ENCODE data around the gene ZNF516. TPM values are rescaled to one million over a fixed set of nuclear protein-coding genes. Genes with fewer than 3 reads are reported as not detected.

ZNF516 gene
- total and polyA plus RNA-seq, 2 of the 13 experiments (the other 11 are each of a cell fraction or from before 2014, with no cell fraction given) = 16.6 to 18.7 TPM

DNA sequence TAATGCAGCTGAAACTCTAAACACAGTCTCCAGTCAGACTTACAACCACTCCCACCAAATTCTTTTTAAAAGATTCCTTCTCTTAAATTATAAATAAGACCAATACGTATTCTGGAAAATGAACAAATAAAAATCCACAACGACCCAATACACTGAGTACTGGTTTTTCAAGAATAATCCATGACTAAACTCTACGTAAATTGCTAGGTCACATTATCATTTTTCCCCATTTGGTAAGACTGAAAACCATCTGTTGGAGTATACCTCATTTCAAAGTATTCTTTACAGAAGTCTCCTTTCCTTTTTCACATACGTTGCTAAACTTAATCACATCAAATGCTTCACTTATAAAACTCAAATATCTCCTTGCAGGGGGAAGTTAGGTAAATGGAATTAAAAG, 6.0 kb downstream of the ZNF516 start:
- 85% methylated on average over 4 of the region's 4 CpGs for WGBS (ENCODE audit: low lambda C conversion rate)
- POLR2A ChIA-PET = no interaction called here
- TF ChIP-seq KMT2B (CRISPR knock-in tag; IDR thresholded peaks at IDR 0.05) (no peak), MXI1 (IDR thresholded peaks at IDR 0.05; ENCODE audit: borderline replicate concordance, low read depth, low read length) (no peak), NPAS2 (CRISPR knock-in tag; IDR thresholded peaks at IDR 0.05; ENCODE audit: borderline replicate concordance) (no peak), ERF (CRISPR knock-in tag; IDR thresholded peaks at IDR 0.05) (no peak), SRSF1 (optimal IDR thresholded peaks at IDR 0.05; ENCODE audit: low read depth, low read length) (no peak), MIER3 (CRISPR knock-in tag; IDR thresholded peaks at IDR 0.05; ENCODE audit: borderline replicate concordance) (no peak), SALL2 (CRISPR knock-in tag; IDR thresholded peaks at IDR 0.05) (no peak), RBAK (CRISPR knock-in tag; IDR thresholded peaks at IDR 0.05) (no peak), CENPX (CRISPR knock-in tag; IDR thresholded peaks at IDR 0.05) (no peak)
- TF ChIP-seq, protein P1, sequence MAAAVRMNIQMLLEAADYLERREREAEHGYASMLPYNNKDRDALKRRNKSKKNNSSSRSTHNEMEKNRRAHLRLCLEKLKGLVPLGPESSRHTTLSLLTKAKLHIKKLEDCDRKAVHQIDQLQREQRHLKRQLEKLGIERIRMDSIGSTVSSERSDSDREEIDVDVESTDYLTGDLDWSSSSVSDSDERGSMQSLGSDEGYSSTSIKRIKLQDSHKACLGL (CRISPR knock-in tag; IDR thresholded peaks at IDR 0.05) = no peak
- TF ChIP-seq, protein P2, sequence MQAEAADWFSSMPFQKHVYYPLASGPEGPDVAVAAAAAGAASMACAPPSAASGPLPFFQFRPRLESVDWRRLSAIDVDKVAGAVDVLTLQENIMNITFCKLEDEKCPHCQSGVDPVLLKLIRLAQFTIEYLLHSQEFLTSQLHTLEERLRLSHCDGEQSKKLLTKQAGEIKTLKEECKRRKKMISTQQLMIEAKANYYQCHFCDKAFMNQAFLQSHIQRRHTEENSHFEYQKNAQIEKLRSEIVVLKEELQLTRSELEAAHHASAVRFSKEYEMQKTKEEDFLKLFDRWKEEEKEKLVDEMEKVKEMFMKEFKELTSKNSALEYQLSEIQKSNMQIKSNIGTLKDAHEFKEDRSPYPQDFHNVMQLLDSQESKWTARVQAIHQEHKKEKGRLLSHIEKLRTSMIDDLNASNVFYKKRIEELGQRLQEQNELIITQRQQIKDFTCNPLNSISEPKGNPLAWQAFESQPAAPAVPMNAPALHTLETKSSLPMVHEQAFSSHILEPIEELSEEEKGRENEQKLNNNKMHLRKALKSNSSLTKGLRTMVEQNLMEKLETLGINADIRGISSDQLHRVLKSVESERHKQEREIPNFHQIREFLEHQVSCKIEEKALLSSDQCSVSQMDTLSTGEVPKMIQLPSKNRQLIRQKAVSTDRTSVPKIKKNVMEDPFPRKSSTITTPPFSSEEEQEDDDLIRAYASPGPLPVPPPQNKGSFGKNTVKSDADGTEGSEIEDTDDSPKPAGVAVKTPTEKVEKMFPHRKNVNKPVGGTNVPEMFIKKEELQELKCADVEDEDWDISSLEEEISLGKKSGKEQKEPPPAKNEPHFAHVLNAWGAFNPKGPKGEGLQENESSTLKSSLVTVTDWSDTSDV (CRISPR knock-in tag; IDR thresholded peaks at IDR 0.05) = no peak
- TF ChIP-seq, protein P3, sequence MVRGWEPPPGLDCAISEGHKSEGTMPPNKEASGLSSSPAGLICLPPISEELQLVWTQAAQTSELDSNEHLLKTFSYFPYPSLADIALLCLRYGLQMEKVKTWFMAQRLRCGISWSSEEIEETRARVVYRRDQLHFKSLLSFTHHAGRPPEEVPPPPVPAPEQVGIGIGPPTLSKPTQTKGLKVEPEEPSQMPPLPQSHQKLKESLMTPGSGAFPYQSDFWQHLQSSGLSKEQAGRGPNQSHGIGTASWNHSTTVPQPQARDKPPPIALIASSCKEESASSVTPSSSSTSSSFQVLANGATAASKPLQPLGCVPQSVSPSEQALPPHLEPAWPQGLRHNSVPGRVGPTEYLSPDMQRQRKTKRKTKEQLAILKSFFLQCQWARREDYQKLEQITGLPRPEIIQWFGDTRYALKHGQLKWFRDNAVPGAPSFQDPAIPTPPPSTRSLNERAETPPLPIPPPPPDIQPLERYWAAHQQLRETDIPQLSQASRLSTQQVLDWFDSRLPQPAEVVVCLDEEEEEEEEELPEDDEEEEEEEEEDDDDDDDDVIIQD (CRISPR knock-in tag; IDR thresholded peaks at IDR 0.05; ENCODE audit: low read depth) = no peak
- TF ChIP-seq, protein P4, sequence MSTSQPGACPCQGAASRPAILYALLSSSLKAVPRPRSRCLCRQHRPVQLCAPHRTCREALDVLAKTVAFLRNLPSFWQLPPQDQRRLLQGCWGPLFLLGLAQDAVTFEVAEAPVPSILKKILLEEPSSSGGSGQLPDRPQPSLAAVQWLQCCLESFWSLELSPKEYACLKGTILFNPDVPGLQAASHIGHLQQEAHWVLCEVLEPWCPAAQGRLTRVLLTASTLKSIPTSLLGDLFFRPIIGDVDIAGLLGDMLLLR (CRISPR knock-in tag; IDR thresholded peaks at IDR 0.05) = no peak
- TF ChIP-seq, protein P5, sequence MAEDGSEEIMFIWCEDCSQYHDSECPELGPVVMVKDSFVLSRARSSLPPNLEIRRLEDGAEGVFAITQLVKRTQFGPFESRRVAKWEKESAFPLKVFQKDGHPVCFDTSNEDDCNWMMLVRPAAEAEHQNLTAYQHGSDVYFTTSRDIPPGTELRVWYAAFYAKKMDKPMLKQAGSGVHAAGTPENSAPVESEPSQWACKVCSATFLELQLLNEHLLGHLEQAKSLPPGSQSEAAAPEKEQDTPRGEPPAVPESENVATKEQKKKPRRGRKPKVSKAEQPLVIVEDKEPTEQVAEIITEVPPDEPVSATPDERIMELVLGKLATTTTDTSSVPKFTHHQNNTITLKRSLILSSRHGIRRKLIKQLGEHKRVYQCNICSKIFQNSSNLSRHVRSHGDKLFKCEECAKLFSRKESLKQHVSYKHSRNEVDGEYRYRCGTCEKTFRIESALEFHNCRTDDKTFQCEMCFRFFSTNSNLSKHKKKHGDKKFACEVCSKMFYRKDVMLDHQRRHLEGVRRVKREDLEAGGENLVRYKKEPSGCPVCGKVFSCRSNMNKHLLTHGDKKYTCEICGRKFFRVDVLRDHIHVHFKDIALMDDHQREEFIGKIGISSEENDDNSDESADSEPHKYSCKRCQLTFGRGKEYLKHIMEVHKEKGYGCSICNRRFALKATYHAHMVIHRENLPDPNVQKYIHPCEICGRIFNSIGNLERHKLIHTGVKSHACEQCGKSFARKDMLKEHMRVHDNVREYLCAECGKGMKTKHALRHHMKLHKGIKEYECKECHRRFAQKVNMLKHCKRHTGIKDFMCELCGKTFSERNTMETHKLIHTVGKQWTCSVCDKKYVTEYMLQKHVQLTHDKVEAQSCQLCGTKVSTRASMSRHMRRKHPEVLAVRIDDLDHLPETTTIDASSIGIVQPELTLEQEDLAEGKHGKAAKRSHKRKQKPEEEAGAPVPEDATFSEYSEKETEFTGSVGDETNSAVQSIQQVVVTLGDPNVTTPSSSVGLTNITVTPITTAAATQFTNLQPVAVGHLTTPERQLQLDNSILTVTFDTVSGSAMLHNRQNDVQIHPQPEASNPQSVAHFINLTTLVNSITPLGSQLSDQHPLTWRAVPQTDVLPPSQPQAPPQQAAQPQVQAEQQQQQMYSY (CRISPR knock-in tag; IDR thresholded peaks at IDR 0.05) = no peak

More for the DNA sequence above, 6.0 kb downstream of the ZNF516 start:
- Histone ChIP-seq H3K4me3 (replicated peaks in 1 of 3; ENCODE audit: insufficient read depth in 1 of 3, low read depth in 2 of 3, low read length in 3 of 3) (no peak overlapping the region; a peak in 1 of 6 replicates), H3K4me1 (ENCODE audit: insufficient read depth, low read length) (peaks cover 61% of the 10 kb centered on the region), H3K4me2 (ENCODE audit: low read depth, low read length) (peak overlapping the region; percentile 87), H4K20me1 (ENCODE audit: insufficient read depth, low read length) (peaks cover 65% of the 10 kb centered on the region), H3K9me3 (ENCODE audit: low read length) (no peaks in the 10 kb centered on the region), H3K9ac (ENCODE audit: insufficient read depth, low read depth, low read length) (no peak overlapping the region), H3K36me3 (replicated peaks in 1 of 2; ENCODE audit: control insufficient read depth in 1 of 2, insufficient read depth in 2 of 2, low read length in 2 of 2) (no peaks in the 10 kb centered on the region; a peak in 1 of 5 replicates), H3K79me2 (ENCODE audit: insufficient read depth, low read length) (peaks cover 87% of the 10 kb centered on the region), H3K27me3 (ENCODE audit: control insufficient read depth in 1 of 2, insufficient read depth in 2 of 2, low read length in 2 of 2) (no peaks in the 10 kb centered on the region; a peak in 1 of 5 replicates), H3K27ac (ENCODE audit: extremely low read length, insufficient read depth, low read length) (no peak overlapping the region), H2AFZ (ENCODE audit: low read length) (no peak overlapping the region)
- intact Hi-C loops (cut with micrococcal nuclease; ENCODE audit: unreplicated experiment) (no loop called here), in situ Hi-C loops (cut with HindIII; ENCODE audit: extremely low pct_ligation_motif_present, low pct_unique_long_range_greater_than_20kb) (no loop called here)
- CTCF ChIA-PET (ENCODE audit: low intra/inter-chr PET ratio, low total read pairs) = no interaction called here
- FAIRE-seq = no peak
- no TSS peak for BruUV-seq (replicated peaks)
- no peak for ATAC-seq
- no peak for DNase-seq (ENCODE audit: low spot score)
